ENCODE results near the gene ASPM. TPM values are rescaled to one million over a fixed set of nuclear protein-coding genes. Genes with fewer than 3 reads are reported as not detected.
"Not testable (repeated sequence)": the region's sequence is repeated elsewhere in the genome, so short reads cannot be mapped to it uniquely, and the experiment has no call there.

Gene ASPM
- total RNA-seq, 6 donors from 2014 or later: under 0.01 to 2.7 (median 1.1) TPM

- H3K36me3 ChIP-seq: no peaks in the 10 kb centered on the region
- H3K9me3 ChIP-seq: no peaks in the 10 kb centered on the region
- DNase-seq (no peak), ATAC-seq (ENCODE audit: low FRiP score in 2 of 2) (no peak)
- H3K4me3 ChIP-seq: no peak overlapping the region
- WGBS, 2 donors: 73 to 84% methylated on average over 2 of the region's 2 CpGs
- no peaks in the 10 kb centered on the region for H3K4me1 ChIP-seq
- H3K27ac ChIP-seq: no peak overlapping the region
- TF ChIP-seq POLR2A (IDR thresholded peaks at IDR 0.05): no peak
- H3K27me3 ChIP-seq: no peaks in the 10 kb centered on the region
These were observed 83.8 kb downstream of the ASPM start for GRCh38 chr1:197062692-197063091.

DNA sequence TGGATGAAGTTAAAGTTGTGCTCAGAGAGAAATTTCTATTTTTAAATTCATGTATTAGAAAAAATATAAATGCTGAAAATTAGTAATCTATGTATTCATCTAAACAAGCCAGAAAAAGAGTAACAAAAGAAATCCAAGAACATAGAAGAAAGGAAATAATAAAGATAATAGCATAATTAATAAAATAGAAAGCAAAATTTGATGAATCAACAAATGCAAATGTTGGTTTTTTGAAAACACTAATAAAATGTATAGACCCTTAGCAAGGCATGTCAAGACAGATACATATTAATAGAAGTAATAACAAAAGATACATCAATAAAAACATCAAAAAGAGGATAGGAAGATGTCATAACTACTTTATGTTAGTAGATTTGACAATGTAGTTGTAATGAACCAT is 97.4 kb downstream of the ASPM start:
- DNase-seq (no peak), ATAC-seq (ENCODE audit: low FRiP score in 2 of 2) (no peak)
- no peak for TF ChIP-seq POLR2AphosphoS5 (IDR thresholded peaks at IDR 0.05)
- TF ChIP-seq EP300 (IDR thresholded peaks at IDR 0.05): no peak
- no peak for TF ChIP-seq POLR2A (IDR thresholded peaks at IDR 0.05)
- TF ChIP-seq CTCF (IDR thresholded peaks at IDR 0.05): no peak
- H3K27me3 ChIP-seq: no peaks in the 10 kb centered on the region
- no peak overlapping the region for H3K27ac ChIP-seq
- H3K4me3 ChIP-seq: no peak overlapping the region
- H3K9me3 ChIP-seq: no peaks in the 10 kb centered on the region
- no peaks in the 10 kb centered on the region for H3K4me1 ChIP-seq
- no peaks in the 10 kb centered on the region for H3K36me3 ChIP-seq

GRCh38 chr1:197042676-197043341 is 103.7 kb downstream of the ASPM start:
- WGBS, 2 donors: 63 to 84% methylated on average over 4 of the region's 4 CpGs
- no peaks in the 10 kb centered on the region for H3K9me3 ChIP-seq
- H3K4me3 ChIP-seq: no peak overlapping the region
- no peak overlapping the region for H3K27ac ChIP-seq
- no peaks in the 10 kb centered on the region for H3K27me3 ChIP-seq
- no peaks in the 10 kb centered on the region for H3K36me3 ChIP-seq
- H3K4me1 ChIP-seq: no peaks in the 10 kb centered on the region
- DNase-seq: no peak
- no peak for ATAC-seq (ENCODE audit: low FRiP score in 2 of 2)
- TF ChIP-seq POLR2AphosphoS5 (IDR thresholded peaks at IDR 0.05): no peak
- TF ChIP-seq CTCF (IDR thresholded peaks at IDR 0.05): no peak
- TF ChIP-seq POLR2A (IDR thresholded peaks at IDR 0.05): no peak
- TF ChIP-seq EP300 (IDR thresholded peaks at IDR 0.05): no peak

DNA sequence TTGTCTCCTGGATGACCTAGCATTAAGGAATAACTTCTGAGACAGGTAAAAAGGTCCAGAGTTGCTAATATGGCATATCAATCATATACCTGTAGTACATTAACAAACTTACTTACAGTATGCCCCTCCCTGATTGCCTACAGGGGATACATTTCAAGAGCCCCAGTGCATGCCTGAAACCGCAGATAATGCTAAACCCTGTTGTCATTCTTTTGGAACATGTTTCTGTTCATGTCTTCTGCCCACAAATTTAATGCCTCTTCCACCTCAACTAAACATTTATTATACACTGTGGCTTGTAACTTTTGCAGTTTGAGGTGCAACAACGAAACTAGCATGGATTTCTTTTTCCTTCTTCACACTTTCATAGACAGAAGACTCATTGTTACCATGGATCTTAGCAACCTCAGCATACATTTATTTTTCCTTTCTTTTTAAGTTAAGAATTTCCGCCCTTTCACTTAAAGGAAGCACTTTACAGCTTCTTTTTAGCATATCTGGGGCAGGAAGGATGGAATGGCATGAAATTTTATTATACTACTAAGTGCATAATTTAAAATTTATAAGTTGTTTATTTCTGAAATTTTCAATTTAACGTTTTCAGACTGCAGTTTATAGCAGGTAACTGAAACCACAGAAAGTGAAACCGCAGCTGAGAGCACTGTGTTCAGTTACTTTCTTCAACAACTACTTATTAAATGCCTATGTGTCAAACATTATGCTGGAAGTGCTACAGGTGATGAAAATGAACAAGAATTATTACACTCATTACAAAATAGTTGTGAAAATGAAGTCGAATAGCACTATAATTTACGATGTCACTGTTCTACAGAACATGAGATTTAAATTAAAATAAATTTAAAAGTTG is 104.7 kb downstream of the ASPM start:
- no peaks in the 10 kb centered on the region for H3K27me3 ChIP-seq
- DNase-seq (no peak), ATAC-seq (ENCODE audit: low FRiP score in 2 of 2) (no peak)
- H3K27ac ChIP-seq: no peak overlapping the region
- H3K9me3 ChIP-seq: no peaks in the 10 kb centered on the region
- H3K4me3 ChIP-seq: no peak overlapping the region
- no peak for TF ChIP-seq POLR2AphosphoS5 (IDR thresholded peaks at IDR 0.05)
- TF ChIP-seq EP300 (IDR thresholded peaks at IDR 0.05): no peak
- TF ChIP-seq CTCF (IDR thresholded peaks at IDR 0.05): no peak
- TF ChIP-seq POLR2A (IDR thresholded peaks at IDR 0.05): no peak
- no peaks in the 10 kb centered on the region for H3K4me1 ChIP-seq
- 79 to 81% methylated on average over 7 of the region's 7 CpGs for WGBS, 2 donors
- no peaks in the 10 kb centered on the region for H3K36me3 ChIP-seq

DNA sequence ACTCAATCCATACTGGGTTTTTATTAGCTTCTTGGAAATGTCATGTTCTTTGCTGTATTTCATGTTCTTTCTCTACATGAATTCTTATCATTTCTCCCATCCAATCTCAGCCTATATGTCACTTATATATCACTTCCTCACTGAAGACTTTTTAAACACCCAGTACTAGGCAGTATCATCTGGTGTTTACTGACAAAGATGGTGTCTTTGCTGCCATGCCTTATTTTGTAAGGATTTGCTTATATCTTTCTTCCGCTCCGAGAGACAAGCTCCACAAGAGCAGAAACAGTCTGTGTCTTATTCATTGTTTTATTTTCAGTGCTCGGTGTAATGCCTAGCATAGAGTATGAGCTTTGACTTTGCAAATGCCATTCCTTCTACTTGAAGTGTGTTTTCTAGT is 109.6 kb downstream of the ASPM start:
- Histone ChIP-seq H3K4me1 (no peaks in the 10 kb centered on the region), H3K27me3 (no peaks in the 10 kb centered on the region), H3K9me3 (no peaks in the 10 kb centered on the region), H3K36me3 (no peaks in the 10 kb centered on the region), H3K27ac (no peak overlapping the region), H3K4me3 (no peak overlapping the region)
- no peak for TF ChIP-seq CTCF (IDR thresholded peaks at IDR 0.05)
- TF ChIP-seq POLR2AphosphoS5 (IDR thresholded peaks at IDR 0.05): no peak
- TF ChIP-seq EP300 (IDR thresholded peaks at IDR 0.05): no peak
- no peak for TF ChIP-seq POLR2A (IDR thresholded peaks at IDR 0.05)
- DNase-seq (no peak), ATAC-seq (ENCODE audit: low FRiP score in 2 of 2) (no peak)
- 83 to 89% methylated on average over 3 of the region's 3 CpGs for WGBS, 2 donors

DNA sequence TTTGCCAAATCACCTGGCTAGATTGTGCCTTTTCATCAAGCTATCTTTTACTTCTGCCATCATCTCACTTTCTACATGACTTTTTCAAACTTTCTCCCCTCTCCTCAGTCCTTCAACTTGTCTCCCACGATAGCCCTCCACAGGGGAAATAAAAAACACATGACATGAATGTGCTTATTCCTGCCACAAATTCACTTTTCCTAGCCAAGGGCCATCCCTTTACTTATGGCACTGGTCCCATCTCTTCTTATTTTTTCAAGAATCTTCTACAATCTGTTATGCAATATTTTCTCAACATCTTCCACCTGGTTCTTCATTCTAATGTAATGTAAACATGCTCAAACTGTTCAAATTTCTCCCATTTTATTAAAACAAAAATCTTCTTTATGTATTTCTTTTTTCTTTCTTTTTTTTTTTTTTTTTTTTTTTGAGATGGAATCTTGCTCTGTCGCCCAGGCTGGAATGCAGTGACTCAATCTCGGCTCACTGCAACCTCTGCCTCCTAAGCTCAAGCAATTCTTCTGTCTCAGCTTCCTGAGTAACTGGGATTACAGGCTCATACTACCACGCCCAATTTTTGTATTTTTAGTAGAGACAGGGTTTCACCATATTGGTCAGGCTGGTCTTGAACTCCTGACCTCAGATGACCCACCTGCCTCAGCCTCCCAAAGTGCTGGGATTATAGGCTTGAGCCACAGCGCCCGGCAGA is 111.7 kb downstream of the ASPM start:
- H3K9me3 ChIP-seq; H3K4me3 ChIP-seq; H3K27me3 ChIP-seq; H3K36me3 ChIP-seq; DNase-seq; H3K27ac ChIP-seq; ATAC-seq (ENCODE audit: low FRiP score in 2 of 2); H3K4me1 ChIP-seq: not testable (repeated sequence)
- WGBS, 2 donors: 75 to 82% methylated on average over 6 of the region's 6 CpGs
